PC-9 (cell line): ENCODE data around the gene DNAJB6. TPM values are rescaled to one million over a fixed set of nuclear protein-coding genes. Genes with fewer than 3 reads are reported as not detected.

Experiments used
- BruUV-seq: library from RNA; stranded (reverse); fragments of 400-500 nt; replicated peaks from 2 replicates; lab custom pipeline; 2021; lab: Mats Ljungman, UMichigan
- CTCF ChIA-PET: fragments of 300-600 bp; sonication (Branson Sonifier 250); formaldehyde crosslinking; loops from one replicate; lab custom pipeline; 2022; ENCODE audit warnings: antibody characterized with exemption; lab: Charles Lee
- POLR2A ChIA-PET: fragments of 300-600 bp; sonication (Branson Sonifier 250); formaldehyde crosslinking; loops from one replicate; lab custom pipeline; 2022; ENCODE audit warnings: antibody characterized with exemption; ENCODE audit not compliant: unreplicated experiment; lab: Charles Lee
- DNase-seq, 2 experiments: peaks; one replicate each; pipeline versions ENCODE4 v3.0.0 to v3.0.0-alpha.2; 2015 to 2022; ENCODE audit warnings: mixed read lengths in 1 of 2
- H2AFZ ChIP-seq: fragments of 200-600 bp; sonication (generic); 2 replicates; pipeline ENCODE4 v1.8.1; 2017; ENCODE audit warnings: antibody characterized with exemption
- H3F3A ChIP-seq: fragments of 200-600 bp; sonication (generic); 2 replicates; pipeline ENCODE4 v1.8.1; 2017; ENCODE audit warnings: antibody characterized with exemption, mild to moderate bottlenecking, low read depth; ENCODE audit not compliant: insufficient read depth
- H3K27ac ChIP-seq: fragments of 200-600 bp; sonication (generic); 2 replicates; pipeline ENCODE4 v1.6.1; 2016; ENCODE audit warnings: mixed run types
- H3K27me3 ChIP-seq: fragments of 200-600 bp; sonication (generic); 2 replicates; pipeline ENCODE4 v1.6.1; 2016; ENCODE audit warnings: low read depth, mixed run types; ENCODE audit not compliant: insufficient read depth
- H3K36me3 ChIP-seq: fragments of 200-600 bp; sonication (generic); 2 replicates; pipeline ENCODE4 v1.6.1; 2016; ENCODE audit warnings: low read depth, mixed run types
- H3K4me1 ChIP-seq: fragments of 200-600 bp; sonication (generic); replicated peaks from 2 replicates; pipeline ENCODE4 v1.6.1; 2016; ENCODE audit warnings: mixed run types; ENCODE audit not compliant: insufficient read depth
- H3K4me2 ChIP-seq: fragments of 200-600 bp; sonication (generic); 2 replicates; pipeline ENCODE4 v1.6.1; 2017; ENCODE audit warnings: mixed run types
- H3K4me3 ChIP-seq: fragments of 200-600 bp; sonication (generic); 2 replicates; pipeline ENCODE4 v1.6.1; 2016; ENCODE audit warnings: mixed run types
- H3K79me2 ChIP-seq: fragments of 200-600 bp; sonication (generic); 2 replicates; pipeline ENCODE4 v1.6.1; 2017; ENCODE audit warnings: low read depth, mixed run types
- H3K9me2 ChIP-seq: fragments of 200-600 bp; sonication (generic); 2 replicates; pipeline ENCODE4 v1.8.1; 2017; ENCODE audit warnings: mild to moderate bottlenecking; ENCODE audit not compliant: insufficient read depth
- H3K9me3 ChIP-seq: fragments of 200-600 bp; sonication (generic); 2 replicates; pipeline ENCODE4 v1.8.1; 2016; ENCODE audit warnings: low read depth; ENCODE audit not compliant: insufficient read depth
- H4K20me1 ChIP-seq: fragments of 200-600 bp; sonication (generic); 2 replicates; pipeline ENCODE4 v1.8.1; 2017; ENCODE audit not compliant: insufficient read depth
- CTCF ChIP-seq: fragments of 200-600 bp; sonication (generic); conservative IDR thresholded peaks from 2 replicates; pipeline ENCODE4 v1.6.1; 2017; ENCODE audit warnings: mixed run types, antibody characterized with exemption, mild to moderate bottlenecking, moderate library complexity
- EZH2 ChIP-seq: fragments of 200-600 bp; sonication (generic); IDR thresholded peaks from 2 replicates; pipeline ENCODE4 v1.8.0; 2017; ENCODE audit warnings: antibody characterized with exemption, low read depth
- intact Hi-C: fragments of 100-400 bp; cut with micrococcal nuclease; formaldehyde crosslinking; loops from one replicate; pipeline ENCODE4 v1.10.0; 2022; ENCODE audit not compliant: unreplicated experiment
- total RNA-seq: library from RNA; stranded (reverse); gene quantifications from 2 replicates; pipeline ENCODE4 v1.2.3, GENCODE V29; 2021

DNAJB6 gene
- total RNA-seq, 1 experiment from 2014 or later = 182 TPM

DNA sequence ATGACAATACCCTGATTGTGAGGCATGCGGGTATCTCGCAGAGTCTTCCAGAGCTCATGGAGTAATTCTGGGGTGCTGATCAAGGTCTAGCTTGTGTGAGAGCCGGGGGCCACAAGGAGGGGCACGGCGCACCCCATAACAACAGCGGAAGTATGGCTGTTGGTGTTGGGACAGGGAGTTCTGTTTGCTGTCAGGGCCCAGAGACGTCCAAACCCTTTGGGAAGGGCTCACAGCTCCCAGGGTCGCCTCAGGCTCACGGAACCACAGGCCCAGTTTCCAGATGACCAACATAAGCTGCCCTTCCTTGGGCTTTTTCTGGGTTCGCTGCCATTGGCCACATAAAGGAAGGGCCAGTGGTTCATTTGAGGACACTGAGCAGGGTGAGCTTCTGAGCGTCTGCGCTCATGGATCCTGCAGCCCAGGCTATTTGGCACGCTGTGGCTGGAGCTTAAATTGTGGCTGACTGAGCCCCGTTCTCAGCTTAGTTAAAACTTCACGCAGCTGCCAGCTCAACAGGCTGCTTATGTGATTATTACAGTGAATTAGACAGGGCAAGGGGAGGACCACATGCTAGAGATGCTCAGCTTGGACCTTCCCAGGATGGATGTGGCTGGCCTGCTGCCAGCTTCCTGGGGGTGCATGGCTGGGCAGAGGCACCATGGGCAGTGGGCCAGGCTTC, 92.3 kb downstream of the DNAJB6 start:
- peaks cover 10% of the 10 kb centered on the region; the same call in 1 of the 2 replicates for H4K20me1 ChIP-seq
- H3K27me3 ChIP-seq = no peaks in the 10 kb centered on the region
- no peaks in the 10 kb centered on the region for H3K4me1 ChIP-seq
- TF ChIP-seq CTCF = no peak
- TF ChIP-seq EZH2 = no peak
- no peak overlapping the region for H3K4me3 ChIP-seq
- CTCF ChIA-PET = no interaction called here
- H3K9me3 ChIP-seq = no peaks in the 10 kb centered on the region
- H3K27ac ChIP-seq = no peak overlapping the region
- H3K9me2 ChIP-seq = no peaks in the 10 kb centered on the region
- H3F3A ChIP-seq = peaks cover 16% of the 10 kb centered on the region
- H3K79me2 ChIP-seq = no peaks in the 10 kb centered on the region
- POLR2A ChIA-PET = no interaction called here
- BruUV-seq = no TSS peak
- H3K36me3 ChIP-seq = no peaks in the 10 kb centered on the region
- no peak for DNase-seq
- intact Hi-C loops = no loop called here
- H3K4me2 ChIP-seq = no peak overlapping the region
- H2AFZ ChIP-seq = no peak overlapping the region

GRCh38 chr7:157429680-157430224, 92.9 kb downstream of the DNAJB6 start:
- Histone ChIP-seq H3F3A (peaks cover 20% of the 10 kb centered on the region), H3K4me1 (no peaks in the 10 kb centered on the region), H3K4me3 (no peak overlapping the region), H2AFZ (no peak overlapping the region), H3K27me3 (0 out of 2 replicates have a peak, but pooled peaks cover 1% of the 10 kb centered on the region), H3K27ac (no peak overlapping the region), H4K20me1 (peaks cover 8% of the 10 kb centered on the region; the same call in 1 of the 2 replicates), H3K36me3 (no peaks in the 10 kb centered on the region), H3K9me3 (no peaks in the 10 kb centered on the region), H3K79me2 (no peaks in the 10 kb centered on the region), H3K9me2 (no peaks in the 10 kb centered on the region), H3K4me2 (no peak overlapping the region)
- no peak for DNase-seq
- no TSS peak for BruUV-seq
- CTCF ChIA-PET = no interaction called here
- POLR2A ChIA-PET = no interaction called here
- intact Hi-C loops = no loop called here
- TF ChIP-seq EZH2 (no peak), CTCF (no peak)

DNA sequence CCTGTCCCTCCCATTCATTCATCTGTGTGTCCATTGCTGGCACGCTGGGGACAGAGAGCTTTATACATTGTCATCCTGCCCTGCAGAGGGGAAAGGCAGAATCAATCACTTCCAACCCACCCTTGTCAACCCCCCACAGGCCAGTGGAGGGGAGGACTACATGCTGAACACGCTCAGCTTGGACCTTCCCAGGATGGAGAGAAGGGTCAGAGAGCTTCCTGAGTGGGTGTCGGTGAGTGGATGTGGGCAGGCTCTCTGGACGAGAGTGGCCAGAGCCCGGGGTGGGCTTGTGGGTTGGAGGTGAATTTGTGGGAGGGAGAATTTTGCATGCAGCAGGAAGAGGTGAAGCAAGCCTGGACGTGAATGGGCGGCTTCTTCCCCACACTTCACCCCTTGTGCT, 93.9 kb downstream of the DNAJB6 start:
- BruUV-seq = no TSS peak
- Histone ChIP-seq H2AFZ (no peak overlapping the region), H3K4me3 (no peak overlapping the region), H3K27ac (no peak overlapping the region), H3K27me3 (0 out of 2 replicates have a peak, but pooled peaks cover 5% of the 10 kb centered on the region), H3K4me2 (no peak overlapping the region), H3K9me3 (no peaks in the 10 kb centered on the region), H3K36me3 (no peaks in the 10 kb centered on the region), H3K4me1 (no peaks in the 10 kb centered on the region), H3F3A (peaks cover 20% of the 10 kb centered on the region), H3K79me2 (no peaks in the 10 kb centered on the region), H4K20me1 (0 out of 2 replicates have a peak, but pooled peaks cover 4% of the 10 kb centered on the region), H3K9me2 (no peaks in the 10 kb centered on the region)
- intact Hi-C loops = no loop called here
- no peak for TF ChIP-seq EZH2
- ChIA-PET CTCF (no interaction called here), POLR2A (no interaction called here)
- no peak for DNase-seq
